ENCODE measurements around the gene LAS1L. TPM values are rescaled to one million over a fixed set of nuclear protein-coding genes. Genes with fewer than 3 reads are reported as not detected.
"Not testable (repeated sequence)": the region's sequence is repeated elsewhere in the genome, so short reads cannot be mapped to it uniquely, and the experiment has no call there.

Gene LAS1L
- total and polyA plus RNA-seq, 12 donors = 10.6 to 24.4 (median 14.4) TPM

DNA sequence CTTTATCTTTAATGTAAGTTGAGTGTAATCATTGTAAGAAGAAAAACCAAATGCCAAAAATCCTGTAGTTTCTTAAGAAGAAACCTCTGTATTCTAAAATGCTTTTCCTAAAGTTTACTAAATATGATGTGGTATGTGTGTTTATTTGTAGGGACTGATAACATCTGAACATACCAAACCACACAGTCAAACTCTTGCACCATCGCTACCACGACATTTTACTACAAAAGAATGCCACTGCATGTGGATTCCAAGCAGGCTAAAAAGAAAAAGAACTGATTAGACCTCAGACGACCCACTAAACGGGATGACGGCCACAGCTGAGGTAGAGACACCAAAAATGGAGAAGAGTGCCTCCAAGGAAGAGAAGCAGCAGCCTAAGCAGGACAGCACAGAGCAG is 46.1 kb downstream of the LAS1L start:
- no peak overlapping the region for H3K4me3 ChIP-seq
- no peak for DNase-seq
- intact Hi-C loops (cut with DNase I) = no loop called here
- H3K36me3 ChIP-seq = no peaks in the 10 kb centered on the region
- 54 to 59% methylated on average over 5 of the region's 5 CpGs for WGBS, 2 donors
- H3K9me3 ChIP-seq = no peaks in the 10 kb centered on the region
- peaks cover 0 to 43% (median 0%) of the 10 kb centered on the region in 7 donors for H3K27me3 ChIP-seq
- H3K27ac ChIP-seq = no peak overlapping the region
- no peaks in the 10 kb centered on the region for H3K4me1 ChIP-seq
- TF ChIP-seq CTCF (IDR thresholded peaks at IDR 0.05) = no peak
- ATAC-seq = no peak

GRCh38 chrX:65480960-65481359 is 53.6 kb downstream of the LAS1L start:
- peaks cover 0 to 52% (median 0%) of the 10 kb centered on the region in 7 donors for H3K27me3 ChIP-seq
- peaks cover 0 to 14% (median 0%) of the 10 kb centered on the region in 11 donors for H3K9me3 ChIP-seq
- DNase-seq = no peak
- H3K27ac ChIP-seq = no peak overlapping the region
- TF ChIP-seq CTCF (IDR thresholded peaks at IDR 0.05) = no peak
- no peak overlapping the region for H3K4me3 ChIP-seq
- WGBS, 2 donors = 38 to 41% methylated on average over 3 of the region's 3 CpGs
- intact Hi-C loops (cut with DNase I) = no loop called here
- no peaks in the 10 kb centered on the region for H3K4me1 ChIP-seq
- ATAC-seq = no peak
- H3K36me3 ChIP-seq = no peaks in the 10 kb centered on the region

- H3K36me3 ChIP-seq; ATAC-seq; intact Hi-C loops (cut with DNase I); DNase-seq; H3K27ac ChIP-seq; H3K4me1 ChIP-seq; H3K4me3 ChIP-seq: not testable (repeated sequence)
- WGBS, 2 donors = 84 to 92% methylated on average over 3 of the region's 3 CpGs
- Histone ChIP-seq H3K9me3 (peaks cover 0 to 21% (median 0%) of the 10 kb centered on the region in 11 donors), H3K27me3 (peaks cover 0 to 35% (median 0%) of the 10 kb centered on the region in 7 donors)
Measured at GRCh38 chrX:65479102-65479501, 55.5 kb downstream of the LAS1L start.

DNA sequence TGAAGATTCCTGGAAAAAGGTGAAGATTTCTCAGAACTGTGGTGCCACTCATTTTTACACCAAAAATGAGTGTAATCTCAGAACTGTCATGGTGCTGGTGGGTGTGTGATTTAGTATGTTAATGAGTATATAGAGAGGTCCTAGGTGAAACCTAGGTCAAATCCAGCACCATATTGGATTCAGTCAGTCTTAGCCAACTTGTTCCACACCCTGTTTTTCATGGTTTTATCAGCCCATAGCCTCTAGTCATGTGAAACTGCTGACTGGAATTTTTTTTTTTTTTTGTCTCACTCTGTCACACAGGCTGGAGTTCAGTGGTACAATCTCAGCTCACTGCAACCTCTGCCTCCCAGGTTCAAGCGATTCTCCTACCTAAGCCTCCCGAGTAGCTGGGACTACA is 58.0 kb downstream of the LAS1L start:
- no peak for TF ChIP-seq CTCF (IDR thresholded peaks at IDR 0.05)
- H3K27ac ChIP-seq = no peak overlapping the region
- ATAC-seq (no peak), DNase-seq (no peak)
- peaks cover 0 to 21% (median 0%) of the 10 kb centered on the region in 11 donors for H3K9me3 ChIP-seq
- intact Hi-C loops (cut with DNase I) = no loop called here
- H3K4me3 ChIP-seq = no peak overlapping the region
- H3K36me3 ChIP-seq = no peaks in the 10 kb centered on the region
- peaks cover 0 to 22% (median 0%) of the 10 kb centered on the region in 7 donors for H3K27me3 ChIP-seq
- H3K4me1 ChIP-seq = no peaks in the 10 kb centered on the region
- 66 to 85% methylated on average over 2 of the region's 2 CpGs for WGBS, 2 donors

- Histone ChIP-seq H3K4me1 (no peaks in the 10 kb centered on the region), H3K27ac (no peak overlapping the region), H3K4me3 (no peak overlapping the region), H3K36me3 (no peaks in the 10 kb centered on the region), H3K27me3 (no peaks in the 10 kb centered on the region), H3K9me3 (peaks cover 0 to 11% (median 0%) of the 10 kb centered on the region in 11 donors)
- DNase-seq (no peak), ATAC-seq (no peak)
- WGBS, 2 donors = 8 to 10% methylated on average over 4 of the region's 4 CpGs
- intact Hi-C loops (cut with DNase I) = no loop called here
- TF ChIP-seq CTCF (IDR thresholded peaks at IDR 0.05) = no peak
Measured at GRCh38 chrX:65463550-65463949, 71.0 kb downstream of the LAS1L start.

Other genes starting within 250 kb of the LAS1L start
- gene MSN, start 132.9 kb upstream of the LAS1L start, total RNA-seq = 100 to 1,000 TPM; 106 to 238 (median 120) TPM
- 100 to 1,000 TPM in 1 of 2 donors, 10 to 100 TPM in 1; 60.2 to 130 TPM for gene MSN, start 132.9 kb upstream of the LAS1L start, polyA plus RNA-seq